SK-N-SH treated with all-trans-retinoic acid at 6 μM for 48 hours (cell line): Measurements from ENCODE around the gene AGAP1.

ENCODE experiments used
- CREB5 ChIP-seq: fragments of 250-450 bp; sonication (Bioruptor Pico); IDR thresholded peaks from 2 replicates; pipeline ENCODE4 v1.5.1; 2020; ENCODE audit warnings: low read depth, mild to moderate bottlenecking, moderate library complexity
- PATZ1 ChIP-seq: fragments of 250-450 bp; sonication (Bioruptor Pico); IDR thresholded peaks from 2 replicates; pipeline ENCODE4 v1.8.0; 2020; ENCODE audit warnings: mild to moderate bottlenecking, moderate library complexity, borderline replicate concordance
- RARB ChIP-seq: fragments of 250-450 bp; sonication (Bioruptor Pico); IDR thresholded peaks from 2 replicates; pipeline ENCODE4 v1.8.0; 2021; ENCODE audit warnings: mild to moderate bottlenecking, moderate library complexity
- TCF4 ChIP-seq: fragments of 250-450 bp; sonication (Bioruptor Pico); IDR thresholded peaks from 2 replicates; pipeline ENCODE4 v1.8.0; 2021; ENCODE audit warnings: mild to moderate bottlenecking, moderate library complexity, borderline replicate concordance

- TF ChIP-seq RARB = no peak
- no peak for TF ChIP-seq TCF4 (CRISPR knock-in tag)
- no peak for TF ChIP-seq PATZ1 (CRISPR knock-in tag)
- no peak for TF ChIP-seq CREB5 (CRISPR knock-in tag)
Observed at GRCh38 chr2:235850771-235851551, 357.1 kb downstream of the AGAP1 start.
